ENCODE data around the gene PREP.

Gene PREP

GRCh38 chr6:105301072-105301503 is 101.8 kb downstream of the PREP start:
- Histone ChIP-seq H4K20me1 (ENCODE audit: control insufficient read depth, insufficient read depth, low read depth, low read length) (no peaks in the 10 kb centered on the region), H3K9me2 (replicated peaks; ENCODE audit: control insufficient read depth, low read length) (no peaks in the 10 kb centered on the region; the same call in 1 of the 2 replicates), H3K27ac (ENCODE audit: low read depth, low read length) (no peak overlapping the region), H3K4me3 (ENCODE audit: low read length) (no peak overlapping the region), H3K9me3 (ENCODE audit: control insufficient read depth, insufficient read depth, low read length) (no peaks in the 10 kb centered on the region), H3K79me2 (ENCODE audit: control insufficient read depth, low read length) (no peaks in the 10 kb centered on the region), H3K36me3 (ENCODE audit: control insufficient read depth, low read length) (no peaks in the 10 kb centered on the region; the same call in 1 of the 2 replicates), H3K4me1 (ENCODE audit: control insufficient read depth, low read length) (no peaks in the 10 kb centered on the region), H3K27me3 (ENCODE audit: control insufficient read depth, low read length) (no peaks in the 10 kb centered on the region), H3F3A (ENCODE audit: control insufficient read depth, insufficient read depth) (no peaks in the 10 kb centered on the region), H3K4me2 (ENCODE audit: low read length) (no peak overlapping the region)
- TF ChIP-seq EZH2phosphoT487 (IDR thresholded peaks at IDR 0.05; ENCODE audit: borderline replicate concordance, low read length), result no peak
- TF ChIP-seq CTCF (IDR thresholded peaks at IDR 0.05; ENCODE audit: low read depth, low read length, poor library complexity, severe bottlenecking), result no peak

GRCh38 chr6:105300090-105300489 is 102.8 kb downstream of the PREP start:
- no peak for TF ChIP-seq EZH2phosphoT487 (IDR thresholded peaks at IDR 0.05; ENCODE audit: borderline replicate concordance, low read length)
- no peak for TF ChIP-seq CTCF (IDR thresholded peaks at IDR 0.05; ENCODE audit: low read depth, low read length, poor library complexity, severe bottlenecking)

GRCh38 chr6:105294129-105294528 is 108.8 kb downstream of the PREP start:
- H3K27ac ChIP-seq (ENCODE audit: low read depth, low read length), result no peak overlapping the region
- no peaks in the 10 kb centered on the region for H3F3A ChIP-seq (ENCODE audit: control insufficient read depth, insufficient read depth)
- H3K27me3 ChIP-seq (ENCODE audit: control insufficient read depth, low read length), result no peaks in the 10 kb centered on the region
- no peaks in the 10 kb centered on the region for H4K20me1 ChIP-seq (ENCODE audit: control insufficient read depth, insufficient read depth, low read depth, low read length)
- no peak overlapping the region for H3K4me2 ChIP-seq (ENCODE audit: low read length)
- H3K4me3 ChIP-seq (ENCODE audit: low read length), result no peak overlapping the region
- H3K36me3 ChIP-seq (ENCODE audit: control insufficient read depth, low read length), result no peaks in the 10 kb centered on the region; the same call in 1 of the 2 replicates
- no peaks in the 10 kb centered on the region for H3K4me1 ChIP-seq (ENCODE audit: control insufficient read depth, low read length)
- no peaks in the 10 kb centered on the region; the same call in 1 of the 2 replicates for H3K9me2 ChIP-seq (replicated peaks; ENCODE audit: control insufficient read depth, low read length)
- H3K79me2 ChIP-seq (ENCODE audit: control insufficient read depth, low read length), result no peaks in the 10 kb centered on the region
- no peaks in the 10 kb centered on the region for H3K9me3 ChIP-seq (ENCODE audit: control insufficient read depth, insufficient read depth, low read length)
- TF ChIP-seq CTCF (IDR thresholded peaks at IDR 0.05; ENCODE audit: low read depth, low read length, poor library complexity, severe bottlenecking) (no peak), EZH2phosphoT487 (IDR thresholded peaks at IDR 0.05; ENCODE audit: borderline replicate concordance, low read length) (no peak)

More at GRCh38 chr6:105300090-105300489, 102.8 kb downstream of the PREP start:
- H4K20me1 ChIP-seq (ENCODE audit: control insufficient read depth, insufficient read depth, low read depth, low read length), result no peaks in the 10 kb centered on the region
- H3K9me2 ChIP-seq (replicated peaks; ENCODE audit: control insufficient read depth, low read length), result no peaks in the 10 kb centered on the region; the same call in 1 of the 2 replicates
- no peaks in the 10 kb centered on the region for H3F3A ChIP-seq (ENCODE audit: control insufficient read depth, insufficient read depth)
- H3K4me1 ChIP-seq (ENCODE audit: control insufficient read depth, low read length), result no peaks in the 10 kb centered on the region
- no peak overlapping the region for H3K4me2 ChIP-seq (ENCODE audit: low read length)
- no peaks in the 10 kb centered on the region for H3K79me2 ChIP-seq (ENCODE audit: control insufficient read depth, low read length)
- H3K27me3 ChIP-seq (ENCODE audit: control insufficient read depth, low read length), result no peaks in the 10 kb centered on the region
- no peak overlapping the region for H3K27ac ChIP-seq (ENCODE audit: low read depth, low read length)
- no peaks in the 10 kb centered on the region; the same call in 1 of the 2 replicates for H3K36me3 ChIP-seq (ENCODE audit: control insufficient read depth, low read length)
- H3K4me3 ChIP-seq (ENCODE audit: low read length), result no peak overlapping the region
- no peaks in the 10 kb centered on the region for H3K9me3 ChIP-seq (ENCODE audit: control insufficient read depth, insufficient read depth, low read length)

All from DOHH2 (cell line).